Type B pancreatic cell (in vitro differentiated cells): Measurements from ENCODE around the gene KY. TPM values are rescaled to one million over a fixed set of nuclear protein-coding genes. Genes with fewer than 3 reads are reported as not detected.
"Not testable (repeated sequence)": the region's sequence is repeated elsewhere in the genome, so short reads cannot be mapped to it uniquely, and the experiment has no call there.

Experiments used
- DNase-seq: peaks from one replicate; pipeline ENCODE4 v3.0.0; 2021; ENCODE audit warnings: mixed read lengths; ENCODE audit not compliant: unreplicated experiment; ENCODE audit errors: extremely low spot score
- H3K27ac Mint-ChIP-seq: 2 replicates; pipeline ENCODE4 v1.8.0; 2021; ENCODE audit warnings: mild to moderate bottlenecking, mixed read lengths
- H3K27me3 Mint-ChIP-seq: 2 replicates; pipeline ENCODE4 v1.8.0; 2021; ENCODE audit warnings: mixed read lengths
- H3K36me3 Mint-ChIP-seq: 2 replicates; pipeline ENCODE4 v1.8.0; 2021; ENCODE audit warnings: mixed read lengths
- H3K4me1 Mint-ChIP-seq: one replicate; pipeline ENCODE4 v1.8.0; 2021; ENCODE audit warnings: mixed read lengths; ENCODE audit not compliant: unreplicated experiment
- H3K4me3 Mint-ChIP-seq: 2 replicates; pipeline ENCODE4 v1.8.0; 2021; ENCODE audit warnings: mild to moderate bottlenecking, mixed read lengths
- H3K9me3 Mint-ChIP-seq: 2 replicates; pipeline ENCODE4 v1.8.0; 2021; ENCODE audit warnings: mixed read lengths
- total RNA-seq: library from RNA; stranded (reverse); gene quantifications from 2 replicates; pipeline ENCODE4 v1.2.1, GENCODE V29; 2021; ENCODE audit warnings: low replicate concordance
- TF ChIP-seq, protein P1 (sequence below): fragments of 200-600 bp; sonication (generic); conservative IDR thresholded peaks from 2 replicates; pipeline ENCODE4 v1.5.0; 2021; ENCODE audit warnings: antibody characterized with exemption, mild to moderate bottlenecking

KY gene
- total RNA-seq, 1 donor from 2014 or later: 0.58 TPM

DNA sequence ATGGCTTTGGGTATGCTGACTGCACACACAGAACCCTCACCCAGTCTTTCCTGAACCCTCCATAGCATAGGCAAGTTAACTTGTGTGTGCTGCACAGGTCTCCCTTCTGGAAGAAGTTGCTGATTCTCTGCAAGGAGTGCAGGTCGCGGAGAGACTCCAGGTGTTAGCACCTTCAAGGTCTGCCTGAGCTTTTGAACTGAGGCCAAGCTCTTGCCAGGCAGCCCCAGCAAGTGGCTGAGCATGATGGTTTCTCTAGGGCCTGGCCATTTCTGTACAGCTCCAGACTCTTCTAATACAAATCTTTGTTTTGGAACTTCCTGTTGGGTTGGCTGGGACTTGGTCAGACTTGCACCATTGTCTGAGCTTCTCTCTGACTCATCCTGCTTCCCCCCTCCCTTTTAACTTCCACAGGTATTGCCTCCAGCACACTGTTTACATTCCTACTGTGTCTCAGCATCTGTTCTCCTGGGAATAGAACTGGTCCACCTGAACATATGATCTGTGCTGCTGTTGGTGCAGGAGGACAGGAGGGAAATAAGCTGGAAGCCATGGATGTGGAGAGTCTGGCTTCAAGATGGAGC, 53.3 kb downstream of the KY start:
- peaks cover 22% of the 10 kb centered on the region for H3K27me3 Mint-ChIP-seq
- no peak overlapping the region for H3K4me3 Mint-ChIP-seq
- no peaks in the 10 kb centered on the region for H3K9me3 Mint-ChIP-seq
- H3K27ac Mint-ChIP-seq: no peak overlapping the region
- DNase-seq: no peak
- TF ChIP-seq, protein P1, sequence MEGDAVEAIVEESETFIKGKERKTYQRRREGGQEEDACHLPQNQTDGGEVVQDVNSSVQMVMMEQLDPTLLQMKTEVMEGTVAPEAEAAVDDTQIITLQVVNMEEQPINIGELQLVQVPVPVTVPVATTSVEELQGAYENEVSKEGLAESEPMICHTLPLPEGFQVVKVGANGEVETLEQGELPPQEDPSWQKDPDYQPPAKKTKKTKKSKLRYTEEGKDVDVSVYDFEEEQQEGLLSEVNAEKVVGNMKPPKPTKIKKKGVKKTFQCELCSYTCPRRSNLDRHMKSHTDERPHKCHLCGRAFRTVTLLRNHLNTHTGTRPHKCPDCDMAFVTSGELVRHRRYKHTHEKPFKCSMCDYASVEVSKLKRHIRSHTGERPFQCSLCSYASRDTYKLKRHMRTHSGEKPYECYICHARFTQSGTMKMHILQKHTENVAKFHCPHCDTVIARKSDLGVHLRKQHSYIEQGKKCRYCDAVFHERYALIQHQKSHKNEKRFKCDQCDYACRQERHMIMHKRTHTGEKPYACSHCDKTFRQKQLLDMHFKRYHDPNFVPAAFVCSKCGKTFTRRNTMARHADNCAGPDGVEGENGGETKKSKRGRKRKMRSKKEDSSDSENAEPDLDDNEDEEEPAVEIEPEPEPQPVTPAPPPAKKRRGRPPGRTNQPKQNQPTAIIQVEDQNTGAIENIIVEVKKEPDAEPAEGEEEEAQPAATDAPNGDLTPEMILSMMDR: no peak
- peaks cover 14% of the 10 kb centered on the region for H3K4me1 Mint-ChIP-seq
- H3K36me3 Mint-ChIP-seq: no peaks in the 10 kb centered on the region

DNA sequence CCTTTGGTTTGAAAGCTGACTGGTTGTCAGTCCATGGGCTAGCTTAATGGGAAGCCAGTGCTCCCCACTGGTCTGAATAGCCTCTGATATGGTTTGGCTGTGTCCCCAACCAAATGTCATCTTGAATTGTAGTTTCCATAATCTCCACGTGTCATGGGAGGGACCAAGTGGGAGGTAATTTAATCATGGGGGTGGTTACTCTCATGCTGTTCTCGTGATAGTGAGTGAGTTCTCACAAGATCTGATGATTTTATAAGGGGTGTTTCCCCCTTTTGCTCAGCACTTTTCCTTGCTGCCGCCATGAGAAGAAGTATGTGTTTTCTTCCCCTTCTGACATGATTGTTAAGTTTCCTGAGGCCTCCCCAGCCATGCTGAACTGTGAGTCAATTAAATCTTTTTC, 55.8 kb downstream of the KY start:
- H3K9me3 Mint-ChIP-seq, DNase-seq: not testable (repeated sequence)

GRCh38 chr3:134594331-134594741, 56.5 kb downstream of the KY start:
- no peak for DNase-seq
- TF ChIP-seq, protein P1: no peak
- Mint-ChIP-seq H3K9me3 (no peaks in the 10 kb centered on the region), H3K4me3 (no peak overlapping the region), H3K36me3 (no peaks in the 10 kb centered on the region), H3K4me1 (no peaks in the 10 kb centered on the region), H3K27me3 (peaks cover 18% of the 10 kb centered on the region), H3K27ac (no peak overlapping the region)

More for the DNA sequence above, 55.8 kb downstream of the KY start:
- peaks cover 18% of the 10 kb centered on the region for H3K27me3 Mint-ChIP-seq
- not testable (repeated sequence) for H3K4me1 Mint-ChIP-seq, H3K36me3 Mint-ChIP-seq, H3K27ac Mint-ChIP-seq, H3K4me3 Mint-ChIP-seq

- H3K27me3 Mint-ChIP-seq: peaks cover 13% of the 10 kb centered on the region
Observed at GRCh38 chr3:134592806-134593205, 58.0 kb downstream of the KY start.

DNA sequence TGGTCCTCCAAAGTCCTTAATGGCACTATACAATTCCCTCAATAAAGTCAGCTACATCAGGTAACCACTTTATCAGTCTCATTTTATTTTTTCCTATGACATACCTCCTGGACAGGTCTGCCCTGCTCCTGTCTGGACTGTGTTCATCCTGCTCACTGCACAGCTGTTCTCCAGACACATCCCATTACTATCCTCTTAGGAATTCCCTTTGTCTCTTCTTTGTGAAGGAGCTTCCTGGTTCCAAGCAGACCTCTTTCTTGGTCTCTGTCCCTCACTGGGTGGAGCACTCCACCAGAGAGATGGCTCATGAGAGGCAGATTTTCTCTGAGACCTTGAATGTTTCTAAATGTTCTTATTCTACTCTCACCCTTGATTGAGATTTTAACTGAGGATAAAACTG, 60.1 kb downstream of the KY start:
- Mint-ChIP-seq H3K27me3 (peaks cover 13% of the 10 kb centered on the region), H3K4me3 (no peak overlapping the region), H3K27ac (no peak overlapping the region), H3K9me3 (no peaks in the 10 kb centered on the region), H3K4me1 (no peaks in the 10 kb centered on the region), H3K36me3 (no peaks in the 10 kb centered on the region)
- DNase-seq: no peak
- TF ChIP-seq, protein P1: no peak

More at GRCh38 chr3:134592806-134593205, 58.0 kb downstream of the KY start:
- no peak for DNase-seq
- Mint-ChIP-seq H3K36me3 (no peaks in the 10 kb centered on the region), H3K4me1 (no peaks in the 10 kb centered on the region), H3K4me3 (no peak overlapping the region), H3K9me3 (no peaks in the 10 kb centered on the region), H3K27ac (no peak overlapping the region)
- TF ChIP-seq, protein P1: no peak

DNA sequence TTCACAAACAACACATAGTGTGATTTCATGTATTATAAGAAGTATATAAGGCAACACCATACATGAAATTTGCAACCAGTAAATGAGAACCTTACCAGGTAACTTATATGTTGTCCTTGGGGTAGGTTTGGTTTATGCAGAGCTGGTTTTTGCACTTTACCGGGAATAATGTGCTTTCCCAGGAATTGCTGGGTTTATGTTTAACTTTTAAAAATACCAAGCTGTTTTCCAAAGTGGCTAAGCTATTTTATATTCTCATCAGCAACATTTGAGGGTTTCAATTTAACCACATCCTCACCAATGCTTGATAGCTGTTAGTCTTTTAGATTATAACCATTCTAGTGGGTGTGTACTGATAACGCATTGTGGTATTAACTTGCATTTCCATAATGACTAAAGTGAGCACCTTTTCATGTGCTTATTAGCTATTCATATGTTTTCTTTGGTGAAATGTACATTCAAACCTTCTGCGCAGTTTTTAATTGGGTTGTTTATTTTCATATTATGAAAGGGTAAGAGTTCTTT, 71.6 kb downstream of the KY start:
- H3K27ac Mint-ChIP-seq: no peak overlapping the region
- H3K4me1 Mint-ChIP-seq: peaks cover 6% of the 10 kb centered on the region
- H3K9me3 Mint-ChIP-seq: peaks cover 4% of the 10 kb centered on the region
- no peak overlapping the region for H3K4me3 Mint-ChIP-seq
- TF ChIP-seq, protein P1: no peak
- no peak for DNase-seq
- H3K36me3 Mint-ChIP-seq: no peaks in the 10 kb centered on the region
- peaks cover 2% of the 10 kb centered on the region for H3K27me3 Mint-ChIP-seq
